Cardiac muscle cell (in vitro differentiated cells and primary cell): ENCODE data around the gene REEP2. TPM values are rescaled to one million over a fixed set of nuclear protein-coding genes. Genes with fewer than 3 reads are reported as not detected.
A peak's percentile ranks its signal among the peaks of the same experiment; 100 is the strongest.

Source experiments
- DNase-seq, 2 donors: peaks; one replicate each; pipeline versions ENCODE4 v3.0.0 to v3.0.0-alpha.2; 2010 to 2017; ENCODE audit warnings: low read depth in 1 of 2, low spot score in 1 of 2
- H3K27ac ChIP-seq: fragments of 200-600 bp; sonication (generic); 2 replicates; pipeline ENCODE4 v1.5.1; 2016
- H3K27me3 ChIP-seq: fragments of 200-600 bp; sonication (generic); 2 replicates; pipeline ENCODE4 v1.6.0; 2016; ENCODE audit warnings: control low read depth
- H3K36me3 ChIP-seq: fragments of 200-600 bp; sonication (generic); 2 replicates; pipeline ENCODE4 v1.5.1; 2016; ENCODE audit warnings: control low read depth
- H3K4me1 ChIP-seq: fragments of 200-600 bp; sonication (generic); 2 replicates; pipeline ENCODE4 v1.8.1; 2017; ENCODE audit warnings: low read depth, mild to moderate bottlenecking, mixed run types
- H3K4me3 ChIP-seq: fragments of 200-600 bp; sonication (generic); 2 replicates; pipeline ENCODE4 v1.5.1; 2016; ENCODE audit warnings: mild to moderate bottlenecking
- H3K9me3 ChIP-seq: fragments of 200-600 bp; sonication (generic); 2 replicates; pipeline ENCODE4 v1.5.1; 2017; ENCODE audit warnings: low read depth, mild to moderate bottlenecking, control low read depth
- polyA plus RNA-seq: library from polyadenylated mRNA; unstranded; fragments of >200 nt; fragmentation: Nextera tagmentation; extraction: Ambion mirVana; gene quantifications from 2 replicates; pipeline ENCODE4 v1.2.1, GENCODE V29; 2016
- total RNA-seq: library from RNA; depleted of rRNA; stranded (reverse); fragments of >200 nt; gene quantifications from 2 replicates; pipeline ENCODE4 v1.2.3, GENCODE V29; 2016
- TF ChIP-seq, protein P1 (sequence below): IDR thresholded peaks from 2 replicates; pipeline ENCODE4 v1.5.1; 2012; ENCODE audit warnings: low read depth, mild to moderate bottlenecking, low read length

Gene REEP2
- total and polyA plus RNA-seq, 2 experiments from 2014 or later: 46.7 to 56.6 TPM

DNA sequence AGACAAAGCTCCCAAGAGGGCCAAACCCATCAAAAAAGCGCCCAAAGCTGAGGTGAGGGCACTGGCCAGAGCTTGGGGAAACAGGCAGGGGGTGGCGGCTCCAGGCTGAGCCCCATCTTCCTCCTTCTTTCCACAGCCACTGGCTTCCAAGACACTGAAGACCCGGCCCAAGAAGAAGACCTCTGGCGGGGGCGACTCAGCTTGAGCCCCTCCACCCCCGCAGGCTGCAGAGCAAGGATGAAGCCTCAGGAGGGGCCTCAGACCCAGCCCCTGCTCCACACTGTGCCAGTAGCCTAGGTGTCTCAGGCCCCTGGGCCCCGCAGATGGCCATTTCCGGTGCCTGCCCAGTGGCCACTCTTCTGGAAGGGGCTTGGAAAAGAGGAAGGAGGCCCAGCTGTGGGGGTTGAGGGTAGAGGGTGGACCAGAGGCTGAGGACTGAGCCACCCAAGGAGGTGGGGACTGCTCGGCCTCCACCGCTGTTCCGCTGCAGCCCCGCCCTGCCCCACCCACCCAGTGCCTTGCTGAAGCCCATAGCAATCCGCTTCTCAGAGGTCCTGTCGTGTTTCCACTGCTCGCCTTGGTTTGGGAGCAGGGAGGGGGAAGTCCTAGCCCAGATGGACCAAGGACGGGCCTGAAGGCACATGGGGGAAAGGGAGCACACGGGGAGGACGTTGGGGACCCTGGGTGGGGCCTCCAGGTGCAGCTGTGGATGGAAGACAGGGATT is 6.9 kb downstream of the REEP2 start:
- Histone ChIP-seq H3K27me3 (no peaks in the 10 kb centered on the region), H3K4me1 (no peaks in the 10 kb centered on the region), H3K9me3 (no peaks in the 10 kb centered on the region), H3K27ac (no peak overlapping the region), H3K36me3 (no peaks in the 10 kb centered on the region), H3K4me3 (no peak overlapping the region)
- TF ChIP-seq, protein P1, sequence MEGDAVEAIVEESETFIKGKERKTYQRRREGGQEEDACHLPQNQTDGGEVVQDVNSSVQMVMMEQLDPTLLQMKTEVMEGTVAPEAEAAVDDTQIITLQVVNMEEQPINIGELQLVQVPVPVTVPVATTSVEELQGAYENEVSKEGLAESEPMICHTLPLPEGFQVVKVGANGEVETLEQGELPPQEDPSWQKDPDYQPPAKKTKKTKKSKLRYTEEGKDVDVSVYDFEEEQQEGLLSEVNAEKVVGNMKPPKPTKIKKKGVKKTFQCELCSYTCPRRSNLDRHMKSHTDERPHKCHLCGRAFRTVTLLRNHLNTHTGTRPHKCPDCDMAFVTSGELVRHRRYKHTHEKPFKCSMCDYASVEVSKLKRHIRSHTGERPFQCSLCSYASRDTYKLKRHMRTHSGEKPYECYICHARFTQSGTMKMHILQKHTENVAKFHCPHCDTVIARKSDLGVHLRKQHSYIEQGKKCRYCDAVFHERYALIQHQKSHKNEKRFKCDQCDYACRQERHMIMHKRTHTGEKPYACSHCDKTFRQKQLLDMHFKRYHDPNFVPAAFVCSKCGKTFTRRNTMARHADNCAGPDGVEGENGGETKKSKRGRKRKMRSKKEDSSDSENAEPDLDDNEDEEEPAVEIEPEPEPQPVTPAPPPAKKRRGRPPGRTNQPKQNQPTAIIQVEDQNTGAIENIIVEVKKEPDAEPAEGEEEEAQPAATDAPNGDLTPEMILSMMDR: no peak
- no peak for DNase-seq

DNA sequence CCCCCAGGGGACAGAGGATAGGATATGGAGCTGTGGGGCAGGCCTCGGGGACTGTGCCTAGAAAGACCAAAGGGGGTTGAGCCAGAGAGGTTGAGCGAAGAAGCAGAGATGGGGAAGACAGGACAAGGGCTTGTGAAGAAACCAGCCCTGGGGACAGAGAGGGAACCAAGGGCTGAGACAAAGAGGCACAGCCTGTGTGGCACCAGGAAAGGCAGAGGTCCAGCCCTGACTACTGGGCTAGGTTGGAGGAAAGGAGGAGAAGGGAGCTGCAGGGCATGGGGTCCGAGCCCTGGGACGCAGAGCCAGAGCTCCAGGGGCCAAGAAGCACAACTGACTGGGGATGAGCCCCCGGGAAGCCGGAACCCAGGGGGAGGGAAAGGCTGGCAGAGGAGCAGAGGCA is 9.2 kb downstream of the REEP2 start:
- Histone ChIP-seq H3K27me3 (no peaks in the 10 kb centered on the region), H3K27ac (no peak overlapping the region), H3K36me3 (no peaks in the 10 kb centered on the region), H3K9me3 (no peaks in the 10 kb centered on the region), H3K4me1 (no peaks in the 10 kb centered on the region), H3K4me3 (no peak overlapping the region)
- TF ChIP-seq, protein P1: no peak
- DNase-seq: no peak

DNA sequence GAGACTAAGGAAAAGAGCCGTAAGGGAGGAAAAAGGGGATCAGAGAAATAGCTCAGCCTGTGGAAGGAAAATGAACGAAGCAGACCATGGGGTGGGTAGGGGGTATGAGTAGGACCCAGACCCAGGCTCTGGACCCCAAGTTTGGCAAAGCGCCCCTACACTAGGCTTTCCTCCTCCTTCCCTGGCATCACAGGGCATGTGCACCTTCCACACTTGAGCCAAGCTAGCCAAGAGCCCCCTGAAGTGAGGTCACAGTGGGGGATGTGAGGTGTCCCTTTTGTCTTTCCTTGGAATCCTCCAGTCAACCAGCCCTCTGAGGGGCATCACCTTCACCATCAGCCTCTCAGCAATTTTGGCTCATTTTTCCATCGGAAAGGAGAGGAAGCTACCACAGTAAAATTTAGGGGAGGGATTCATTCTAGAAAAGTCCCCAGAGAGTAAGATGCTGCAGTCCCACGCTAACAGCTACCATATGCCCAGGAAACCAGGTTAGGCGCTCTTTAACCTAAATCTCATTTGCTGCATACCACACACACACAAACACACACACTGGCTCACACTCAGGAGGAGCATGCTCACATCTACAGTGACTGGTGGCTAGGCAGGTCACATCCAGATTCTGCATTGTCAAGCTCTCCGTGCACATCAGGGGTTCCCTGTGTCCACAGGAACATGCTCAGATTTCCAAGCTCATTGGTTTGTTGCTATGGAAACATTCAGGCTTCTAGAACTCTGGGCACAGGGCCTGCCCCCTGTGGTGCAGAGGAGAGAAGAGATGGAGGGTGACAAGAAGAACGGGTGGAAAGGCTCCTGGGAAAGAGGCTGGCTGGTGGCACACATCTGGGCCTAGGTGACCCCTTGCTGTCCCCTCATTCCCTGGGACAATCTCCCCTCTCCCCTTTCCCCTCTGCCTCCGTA is 9.9 kb downstream of the REEP2 start:
- no peaks in the 10 kb centered on the region for H3K4me1 ChIP-seq
- H3K9me3 ChIP-seq: no peaks in the 10 kb centered on the region
- no peaks in the 10 kb centered on the region for H3K36me3 ChIP-seq
- DNase-seq: peak in 1 of 2 donors; percentile 38
- no peak overlapping the region for H3K27ac ChIP-seq
- TF ChIP-seq, protein P1: no peak
- no peak overlapping the region for H3K4me3 ChIP-seq
- no peaks in the 10 kb centered on the region for H3K27me3 ChIP-seq

DNA sequence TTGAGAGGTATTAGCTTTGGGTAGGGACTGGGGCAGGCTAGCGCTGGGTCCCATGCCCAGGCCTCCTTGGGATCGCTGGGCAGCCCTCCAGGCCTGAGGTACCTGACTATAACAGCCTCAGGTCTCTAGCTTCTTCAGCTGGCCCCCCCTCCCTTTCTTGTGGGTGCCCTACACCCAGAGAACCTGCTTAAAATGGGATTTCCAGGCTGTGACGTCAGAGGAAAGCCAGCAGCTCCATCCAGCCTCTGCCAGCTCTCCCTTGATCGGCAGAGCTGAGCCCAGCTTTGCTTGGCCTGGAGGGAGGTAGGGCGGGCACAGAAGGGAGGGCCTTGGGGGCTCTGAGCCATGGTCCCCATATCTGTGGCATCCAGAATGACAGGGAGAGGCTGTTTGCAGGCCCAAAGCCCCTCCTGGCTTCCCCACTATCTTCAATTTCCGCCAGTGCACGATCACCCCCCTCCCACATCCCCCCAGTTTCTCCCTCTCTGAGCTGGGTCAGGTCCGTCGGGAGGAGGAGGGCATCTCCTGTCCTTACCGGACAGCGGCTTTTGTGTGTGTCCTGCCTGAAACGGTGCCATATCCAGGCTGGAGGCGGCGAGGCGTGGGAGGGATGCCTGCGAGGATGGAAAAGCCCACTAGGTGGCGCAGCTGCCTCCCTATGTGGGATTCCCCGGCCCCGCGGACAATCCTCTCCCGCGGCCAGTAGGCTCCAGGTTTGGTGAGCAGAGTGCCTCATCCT is 10.8 kb downstream of the REEP2 start:
- Histone ChIP-seq H3K4me1 (no peaks in the 10 kb centered on the region), H3K36me3 (no peaks in the 10 kb centered on the region), H3K27ac (no peak overlapping the region), H3K27me3 (no peaks in the 10 kb centered on the region), H3K4me3 (no peak overlapping the region), H3K9me3 (no peaks in the 10 kb centered on the region)
- DNase-seq: peak; percentile 90 to 93
- TF ChIP-seq, protein P1: peak; percentile 93

DNA sequence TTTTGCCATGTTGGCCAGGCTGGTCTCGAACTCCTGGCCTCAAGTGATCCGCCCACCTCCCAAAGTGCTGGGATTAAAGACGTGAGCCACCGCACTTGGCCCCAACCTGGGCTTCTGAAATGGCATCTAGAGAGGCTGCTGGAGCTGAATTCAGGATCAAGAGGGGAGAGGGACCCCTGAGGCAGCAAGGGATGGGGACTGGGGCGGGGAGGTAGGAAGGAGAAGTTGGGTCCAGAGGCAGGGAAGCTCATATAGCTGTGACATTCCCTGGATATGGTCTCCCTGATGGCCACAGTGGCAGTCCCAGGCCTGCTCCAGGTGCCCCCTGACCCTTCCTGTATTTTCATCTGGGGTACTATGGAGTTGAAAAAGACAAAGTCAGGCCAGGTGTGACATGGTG is 12.1 kb downstream of the REEP2 start:
- Histone ChIP-seq H3K4me3 (no peak overlapping the region), H3K4me1 (peaks cover 3% of the 10 kb centered on the region), H3K9me3 (no peaks in the 10 kb centered on the region), H3K36me3 (no peaks in the 10 kb centered on the region), H3K27me3 (no peaks in the 10 kb centered on the region), H3K27ac (no peak overlapping the region)
- TF ChIP-seq, protein P1: no peak
- no peak for DNase-seq
